NCI-H2107 treated with DMSO at 0.1 percent for 48 hours (cell line): ENCODE results near the gene COASY.
"Not testable (repeated sequence)": the region's sequence is repeated elsewhere in the genome, so short reads cannot be mapped to it uniquely, and the experiment has no call there.

Source experiments
- DNase-seq: peaks from one replicate; lab custom pipeline; 2025; ENCODE audit not compliant: unreplicated experiment; lab: John Stamatoyannopoulos, UW

Gene COASY

GRCh38 chr17:42609814-42610801 is 48.2 kb downstream of the COASY start:
- not testable (repeated sequence) for DNase-seq

- DNase-seq = no peak
These were observed 50.1 kb downstream of the COASY start for GRCh38 chr17:42612013-42612412.

GRCh38 chr17:42613699-42614295 is 51.8 kb downstream of the COASY start:
- no peak for DNase-seq
